ENCODE data around the gene FBXO3. TPM values are rescaled to one million over a fixed set of nuclear protein-coding genes. Genes with fewer than 3 reads are reported as not detected.

Gene FBXO3
- total and polyA plus RNA-seq, 9 donors = 22.2 to 34.8 (median 26.2) TPM

- DNase-seq = peak; percentile 26
- Histone ChIP-seq H3K4me1 (ENCODE audit: control insufficient read depth, insufficient read depth, low read length) (peaks cover 20% of the 10 kb centered on the region), H3K9me3 (replicated peaks; ENCODE audit: control insufficient read depth, low read depth, low read length) (no peaks in the 10 kb centered on the region), H3K36me3 (ENCODE audit: control insufficient read depth, insufficient read depth, low read length) (peaks cover 8% of the 10 kb centered on the region), H3K27ac (ENCODE audit: low read length) (peak overlapping the region; percentile 78), H3K4me3 (ENCODE audit: low read length) (peak overlapping the region; percentile 94), H3K27me3 (ENCODE audit: control insufficient read depth, insufficient read depth, low read length) (peaks cover 18% of the 10 kb centered on the region)
- WGBS (ENCODE audit: insufficient coverage) = 5% methylated on average over 12 of the region's 22 CpGs
Observed at GRCh38 chr11:33773404-33773986, 825 bp downstream of the FBXO3 start.

GRCh38 chr11:33772870-33773269 lies 1.4 kb downstream of the FBXO3 start:
- peaks cover 8% of the 10 kb centered on the region for H3K36me3 ChIP-seq (ENCODE audit: control insufficient read depth, insufficient read depth, low read length)
- H3K4me1 ChIP-seq (ENCODE audit: control insufficient read depth, insufficient read depth, low read length) = peaks cover 14% of the 10 kb centered on the region
- no peak overlapping the region for H3K4me3 ChIP-seq (ENCODE audit: low read length)
- 36% methylated on average over 1 of the region's 1 CpG for WGBS (ENCODE audit: insufficient coverage)
- H3K27ac ChIP-seq (ENCODE audit: low read length) = no peak overlapping the region
- no peak for DNase-seq
- H3K9me3 ChIP-seq (replicated peaks; ENCODE audit: control insufficient read depth, low read depth, low read length) = no peaks in the 10 kb centered on the region
- peaks cover 12% of the 10 kb centered on the region for H3K27me3 ChIP-seq (ENCODE audit: control insufficient read depth, insufficient read depth, low read length)

GRCh38 chr11:33772300-33772699 lies 2.0 kb downstream of the FBXO3 start:
- no peak overlapping the region for H3K4me3 ChIP-seq (ENCODE audit: low read length)
- H3K4me1 ChIP-seq (ENCODE audit: control insufficient read depth, insufficient read depth, low read length) = peaks cover 13% of the 10 kb centered on the region
- H3K27ac ChIP-seq (ENCODE audit: low read length) = no peak overlapping the region

GRCh38 chr11:33770236-33770635 lies 4.1 kb downstream of the FBXO3 start:
- DNase-seq = no peak
- no peak overlapping the region for H3K4me3 ChIP-seq (ENCODE audit: low read length)
- no peak overlapping the region for H3K27ac ChIP-seq (ENCODE audit: low read length)
- WGBS (ENCODE audit: insufficient coverage) = no CpG with 5 or more reads among the region's 2 CpGs
- H3K36me3 ChIP-seq (ENCODE audit: control insufficient read depth, insufficient read depth, low read length) = peaks cover 19% of the 10 kb centered on the region
- no peaks in the 10 kb centered on the region for H3K9me3 ChIP-seq (replicated peaks; ENCODE audit: control insufficient read depth, low read depth, low read length)
- H3K4me1 ChIP-seq (ENCODE audit: control insufficient read depth, insufficient read depth, low read length) = peaks cover 12% of the 10 kb centered on the region
- H3K27me3 ChIP-seq (ENCODE audit: control insufficient read depth, insufficient read depth, low read length) = peaks cover 1% of the 10 kb centered on the region

More at GRCh38 chr11:33772300-33772699, 2.0 kb downstream of the FBXO3 start:
- 84% methylated on average over 4 of the region's 4 CpGs for WGBS (ENCODE audit: insufficient coverage)
- DNase-seq = no peak
- H3K36me3 ChIP-seq (ENCODE audit: control insufficient read depth, insufficient read depth, low read length) = peaks cover 8% of the 10 kb centered on the region
- H3K9me3 ChIP-seq (replicated peaks; ENCODE audit: control insufficient read depth, low read depth, low read length) = no peaks in the 10 kb centered on the region
- peaks cover 10% of the 10 kb centered on the region for H3K27me3 ChIP-seq (ENCODE audit: control insufficient read depth, insufficient read depth, low read length)

- no peak for DNase-seq
- Histone ChIP-seq H3K27me3 (ENCODE audit: control insufficient read depth, insufficient read depth, low read length) (no peaks in the 10 kb centered on the region), H3K4me3 (ENCODE audit: low read length) (no peak overlapping the region), H3K4me1 (ENCODE audit: control insufficient read depth, insufficient read depth, low read length) (peaks cover 6% of the 10 kb centered on the region), H3K9me3 (replicated peaks; ENCODE audit: control insufficient read depth, low read depth, low read length) (no peaks in the 10 kb centered on the region), H3K27ac (ENCODE audit: low read length) (no peak overlapping the region), H3K36me3 (ENCODE audit: control insufficient read depth, insufficient read depth, low read length) (peaks cover 23% of the 10 kb centered on the region)
- WGBS (ENCODE audit: insufficient coverage) = 81% methylated on average over 3 of the region's 4 CpGs
Observed at GRCh38 chr11:33769542-33769941, 4.8 kb downstream of the FBXO3 start.

GRCh38 chr11:33767624-33768023 lies 6.7 kb downstream of the FBXO3 start:
- no peaks in the 10 kb centered on the region for H3K9me3 ChIP-seq (replicated peaks; ENCODE audit: control insufficient read depth, low read depth, low read length)
- H3K36me3 ChIP-seq (ENCODE audit: control insufficient read depth, insufficient read depth, low read length) = peaks cover 30% of the 10 kb centered on the region
- H3K27me3 ChIP-seq (ENCODE audit: control insufficient read depth, insufficient read depth, low read length) = no peaks in the 10 kb centered on the region
- DNase-seq = no peak
- WGBS (ENCODE audit: insufficient coverage) = no CpG with 5 or more reads among the region's 4 CpGs
- no peak overlapping the region for H3K4me3 ChIP-seq (ENCODE audit: low read length)
- no peaks in the 10 kb centered on the region for H3K4me1 ChIP-seq (ENCODE audit: control insufficient read depth, insufficient read depth, low read length)
- H3K27ac ChIP-seq (ENCODE audit: low read length) = no peak overlapping the region

- Histone ChIP-seq H3K27me3 (ENCODE audit: control insufficient read depth, insufficient read depth, low read length) (no peaks in the 10 kb centered on the region), H3K36me3 (ENCODE audit: control insufficient read depth, insufficient read depth, low read length) (peaks cover 33% of the 10 kb centered on the region), H3K4me3 (ENCODE audit: low read length) (no peak overlapping the region), H3K9me3 (replicated peaks; ENCODE audit: control insufficient read depth, low read depth, low read length) (no peaks in the 10 kb centered on the region), H3K27ac (ENCODE audit: low read length) (no peak overlapping the region), H3K4me1 (ENCODE audit: control insufficient read depth, insufficient read depth, low read length) (no peaks in the 10 kb centered on the region)
- DNase-seq = no peak
- WGBS (ENCODE audit: insufficient coverage) = no CpG with 5 or more reads among the region's 2 CpGs
Observed at GRCh38 chr11:33766085-33766484, 8.2 kb downstream of the FBXO3 start.

GRCh38 chr11:33761471-33761870 lies 12.8 kb downstream of the FBXO3 start:
- 100% methylated on average over 1 of the region's 2 CpGs for WGBS (ENCODE audit: insufficient coverage)
- Histone ChIP-seq H3K27me3 (ENCODE audit: control insufficient read depth, insufficient read depth, low read length) (no peaks in the 10 kb centered on the region), H3K27ac (ENCODE audit: low read length) (no peak overlapping the region), H3K36me3 (ENCODE audit: control insufficient read depth, insufficient read depth, low read length) (peaks cover 42% of the 10 kb centered on the region), H3K4me1 (ENCODE audit: control insufficient read depth, insufficient read depth, low read length) (no peaks in the 10 kb centered on the region), H3K4me3 (ENCODE audit: low read length) (no peak overlapping the region), H3K9me3 (replicated peaks; ENCODE audit: control insufficient read depth, low read depth, low read length) (no peaks in the 10 kb centered on the region)
- DNase-seq = no peak

GRCh38 chr11:33753304-33753967 lies 20.9 kb downstream of the FBXO3 start:
- H3K4me1 ChIP-seq (ENCODE audit: control insufficient read depth, insufficient read depth, low read length) = no peaks in the 10 kb centered on the region
- no peaks in the 10 kb centered on the region for H3K9me3 ChIP-seq (replicated peaks; ENCODE audit: control insufficient read depth, low read depth, low read length)
- H3K4me3 ChIP-seq (ENCODE audit: low read length) = no peak overlapping the region
- H3K36me3 ChIP-seq (ENCODE audit: control insufficient read depth, insufficient read depth, low read length) = peaks cover 26% of the 10 kb centered on the region
- H3K27ac ChIP-seq (ENCODE audit: low read length) = no peak overlapping the region
- WGBS (ENCODE audit: insufficient coverage) = no CpG with 5 or more reads among the region's 4 CpGs
- no peaks in the 10 kb centered on the region for H3K27me3 ChIP-seq (ENCODE audit: control insufficient read depth, insufficient read depth, low read length)
- DNase-seq = no peak

GRCh38 chr11:33751878-33752277 lies 22.4 kb downstream of the FBXO3 start:
- WGBS (ENCODE audit: insufficient coverage) = 93% methylated on average over 2 of the region's 3 CpGs
- H3K4me3 ChIP-seq (ENCODE audit: low read length) = no peak overlapping the region
- H3K27ac ChIP-seq (ENCODE audit: low read length) = no peak overlapping the region
- no peaks in the 10 kb centered on the region for H3K9me3 ChIP-seq (replicated peaks; ENCODE audit: control insufficient read depth, low read depth, low read length)
- H3K4me1 ChIP-seq (ENCODE audit: control insufficient read depth, insufficient read depth, low read length) = no peaks in the 10 kb centered on the region
- no peak for DNase-seq
- no peaks in the 10 kb centered on the region for H3K27me3 ChIP-seq (ENCODE audit: control insufficient read depth, insufficient read depth, low read length)
- peaks cover 23% of the 10 kb centered on the region for H3K36me3 ChIP-seq (ENCODE audit: control insufficient read depth, insufficient read depth, low read length)

Data from muscle of leg (tissue), 11 donors.